GM23338 (cell line): ENCODE results near the gene FICD. TPM values are rescaled to one million over a fixed set of nuclear protein-coding genes. Genes with fewer than 3 reads are reported as not detected.

Source experiments
- ATAC-seq: fragments of 200-7000 bp; cut with Tn5 transposase; 3 replicates; pipeline ENCODE4 v1.9.1; 2020
- DNase-seq: peaks from one replicate; pipeline ENCODE4 v3.0.0-alpha.2; 2015; ENCODE audit warnings: low spot score
- H2AFZ ChIP-seq: fragments of 200-600 bp; sonication (generic); 2 replicates; pipeline ENCODE4 v1.8.0; 2016; ENCODE audit warnings: antibody characterized with exemption, mild to moderate bottlenecking, moderate library complexity
- H3F3A ChIP-seq: fragments of 200-600 bp; sonication (generic); replicated peaks from 2 replicates; pipeline ENCODE4 v1.8.0; 2017; ENCODE audit warnings: antibody characterized with exemption, mixed run types, low read depth
- H3K27ac ChIP-seq: fragments of 200-600 bp; sonication (generic); 2 replicates; pipeline ENCODE4 v1.6.1; 2016; ENCODE audit warnings: low read depth
- H3K27me3 ChIP-seq: fragments of 200-600 bp; sonication (generic); 2 replicates; pipeline ENCODE4 v1.8.0; 2016; ENCODE audit warnings: mild to moderate bottlenecking, mixed run types, moderate library complexity; ENCODE audit not compliant: insufficient read depth
- H3K36me3 ChIP-seq: fragments of 200-600 bp; sonication (generic); 2 replicates; pipeline ENCODE4 v1.8.0; 2016; ENCODE audit warnings: mild to moderate bottlenecking; ENCODE audit not compliant: insufficient read depth
- H3K4me1 ChIP-seq: fragments of 200-600 bp; sonication (generic); 2 replicates; pipeline ENCODE4 v1.8.0; 2016; ENCODE audit warnings: mild to moderate bottlenecking, moderate library complexity; ENCODE audit not compliant: insufficient read depth
- H3K4me2 ChIP-seq: fragments of 200-600 bp; sonication (generic); 2 replicates; pipeline ENCODE4 v1.7.1; 2017; ENCODE audit warnings: mixed run types
- H3K4me3 ChIP-seq: fragments of 200-600 bp; sonication (generic); 2 replicates; pipeline ENCODE4 v1.6.1; 2016; ENCODE audit warnings: mixed run types
- H3K79me2 ChIP-seq: fragments of 200-600 bp; sonication (generic); replicated peaks from 2 replicates; pipeline ENCODE4 v1.8.0; 2017; ENCODE audit warnings: mild to moderate bottlenecking; ENCODE audit not compliant: insufficient read depth
- H3K9me2 ChIP-seq: fragments of 200-600 bp; sonication (generic); 2 replicates; pipeline ENCODE4 v1.8.0; 2017; ENCODE audit not compliant: insufficient read depth
- H4K20me1 ChIP-seq: fragments of 200-600 bp; sonication (generic); replicated peaks from 2 replicates; pipeline ENCODE4 v1.8.0; 2017; ENCODE audit warnings: mild to moderate bottlenecking; ENCODE audit not compliant: insufficient read depth
- H3K27ac Mint-ChIP-seq: 2 replicates; pipeline ENCODE4 v1.8.0; 2020; ENCODE audit warnings: inconsistent platforms, mild to moderate bottlenecking, moderate library complexity, mixed read lengths
- H3K27me3 Mint-ChIP-seq: 3 replicates; pipeline ENCODE4 v1.8.0; 2022; ENCODE audit warnings: low read depth, mild to moderate bottlenecking, moderate library complexity, mixed read lengths, inconsistent platforms; ENCODE audit not compliant: insufficient read depth, poor library complexity
- H3K36me3 Mint-ChIP-seq: 3 replicates; pipeline ENCODE4 v1.8.0; 2021; ENCODE audit warnings: low read depth, mild to moderate bottlenecking, inconsistent platforms, moderate library complexity, mixed read lengths
- H3K4me1 Mint-ChIP-seq: 3 replicates; pipeline ENCODE4 v1.8.0; 2020; ENCODE audit warnings: mild to moderate bottlenecking, inconsistent platforms, mixed read lengths
- H3K4me3 Mint-ChIP-seq: 3 replicates; pipeline ENCODE4 v1.8.0; 2021; ENCODE audit warnings: moderate library complexity, mild to moderate bottlenecking, inconsistent platforms, mixed read lengths
- H3K9me3 Mint-ChIP-seq: 3 replicates; pipeline ENCODE4 v1.8.0; 2020; ENCODE audit warnings: moderate library complexity, mild to moderate bottlenecking, inconsistent platforms, mixed read lengths
- NANOG ChIP-seq: IDR thresholded peaks from 2 replicates; pipeline ENCODE4 v1.6.1; 2016; ENCODE audit warnings: antibody characterized with exemption, borderline replicate concordance
- POLR2AphosphoS5 ChIP-seq: IDR thresholded peaks from 2 replicates; pipeline ENCODE4 v1.6.1; 2016; ENCODE audit warnings: antibody characterized with exemption, low read depth
- STAT1 ChIP-seq: IDR thresholded peaks from one replicate; pipeline ENCODE4 v1.6.1; 2016; ENCODE audit warnings: antibody characterized with exemption; ENCODE audit not compliant: unreplicated experiment
- ZNF462 ChIP-seq: fragments of 250-450 bp; sonication (Bioruptor Pico); IDR thresholded peaks from 2 replicates; pipeline ENCODE4 v1.5.0; 2020; ENCODE audit warnings: mild to moderate bottlenecking, moderate library complexity
- polyA plus RNA-seq: library from polyadenylated mRNA; unstranded; fragments of >200 nt; fragmentation: Nextera tagmentation; extraction: Ambion mirVana; gene quantifications from 2 replicates; pipeline ENCODE4 v1.2.1, GENCODE V29; 2016
- total RNA-seq: library from RNA; depleted of rRNA; stranded (reverse); fragments of >200 nt; shearing (Covaris generic); gene quantifications from 2 replicates; pipeline ENCODE4 v1.2.3, GENCODE V29; 2014
- TF ChIP-seq, protein P1 (sequence below): IDR thresholded peaks from one replicate; pipeline ENCODE4 v1.6.1; 2018; ENCODE audit warnings: antibody characterized with exemption; ENCODE audit not compliant: unreplicated experiment
- TF ChIP-seq, protein P2 (sequence below): IDR thresholded peaks from 2 replicates; pipeline ENCODE4 v1.6.1; 2016; ENCODE audit warnings: antibody characterized with exemption

FICD gene
- total and polyA plus RNA-seq, 2 experiments from 2014 or later = 4.9 to 5.3 TPM

DNA sequence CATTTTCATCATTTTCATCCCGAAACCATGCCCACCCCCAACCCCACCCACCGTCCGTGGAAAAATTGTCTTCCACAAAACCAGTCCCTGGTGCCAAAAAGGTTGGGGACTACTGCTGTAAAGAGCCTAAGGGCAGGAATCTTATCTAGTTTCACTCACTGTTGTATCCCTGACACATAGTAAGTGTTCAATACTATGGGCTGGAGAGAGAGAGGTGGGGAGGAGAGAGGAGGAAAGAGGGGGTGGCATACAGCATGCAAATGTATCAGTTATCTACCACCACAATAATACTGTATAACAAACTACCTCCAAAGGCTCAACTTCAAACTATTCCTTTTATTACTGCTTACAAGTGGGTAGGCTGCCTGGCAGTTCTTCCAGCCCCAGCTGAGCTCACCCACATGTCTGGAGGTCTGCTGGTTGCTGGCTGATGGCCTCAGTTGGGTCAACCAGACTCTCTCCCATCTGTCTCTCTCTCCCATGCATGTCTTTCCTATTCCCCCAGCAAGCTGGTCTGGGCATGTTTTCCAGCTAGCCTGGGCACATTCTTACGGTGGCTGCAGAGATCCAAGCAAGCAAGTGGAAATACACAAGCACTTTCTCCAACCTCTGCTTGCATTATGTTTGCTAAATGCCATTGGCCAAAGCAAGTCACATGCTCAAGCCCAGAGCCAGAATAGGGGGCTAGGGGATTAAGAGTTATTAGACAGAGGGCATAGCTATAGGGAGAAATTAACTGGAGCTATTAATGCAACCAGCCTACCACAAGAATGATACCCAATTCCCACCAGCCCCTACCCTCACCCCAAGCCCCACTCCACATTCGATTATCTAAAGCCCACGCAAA, 31.6 kb upstream of the FICD start:
- Histone ChIP-seq H3K4me1 (peaks cover 6% of the 10 kb centered on the region; the same call in 1 of the 2 replicates), H2AFZ (peak overlapping the region; percentile 43; the same call in 1 of the 2 replicates), H3K27me3 (no peaks in the 10 kb centered on the region), H4K20me1 (no peaks in the 10 kb centered on the region), H3K36me3 (no peaks in the 10 kb centered on the region), H3K4me3 (no peak overlapping the region), H3F3A (no peaks in the 10 kb centered on the region), H3K9me2 (no peaks in the 10 kb centered on the region; the same call in 1 of the 2 replicates), H3K27ac (no peak overlapping the region), H3K4me2 (0 out of 2 replicates have a peak overlapping the region, but pooled peaks have one; percentile 26), H3K79me2 (no peaks in the 10 kb centered on the region)
- ATAC-seq = no peak; the same call in 2 of the 3 replicates
- H3K4me1 Mint-ChIP-seq = peaks cover 10% of the 10 kb centered on the region
- no peaks in the 10 kb centered on the region for H3K27me3 Mint-ChIP-seq
- TF ChIP-seq ZNF462 (CRISPR knock-in tag) = no peak
- TF ChIP-seq, protein P1, sequence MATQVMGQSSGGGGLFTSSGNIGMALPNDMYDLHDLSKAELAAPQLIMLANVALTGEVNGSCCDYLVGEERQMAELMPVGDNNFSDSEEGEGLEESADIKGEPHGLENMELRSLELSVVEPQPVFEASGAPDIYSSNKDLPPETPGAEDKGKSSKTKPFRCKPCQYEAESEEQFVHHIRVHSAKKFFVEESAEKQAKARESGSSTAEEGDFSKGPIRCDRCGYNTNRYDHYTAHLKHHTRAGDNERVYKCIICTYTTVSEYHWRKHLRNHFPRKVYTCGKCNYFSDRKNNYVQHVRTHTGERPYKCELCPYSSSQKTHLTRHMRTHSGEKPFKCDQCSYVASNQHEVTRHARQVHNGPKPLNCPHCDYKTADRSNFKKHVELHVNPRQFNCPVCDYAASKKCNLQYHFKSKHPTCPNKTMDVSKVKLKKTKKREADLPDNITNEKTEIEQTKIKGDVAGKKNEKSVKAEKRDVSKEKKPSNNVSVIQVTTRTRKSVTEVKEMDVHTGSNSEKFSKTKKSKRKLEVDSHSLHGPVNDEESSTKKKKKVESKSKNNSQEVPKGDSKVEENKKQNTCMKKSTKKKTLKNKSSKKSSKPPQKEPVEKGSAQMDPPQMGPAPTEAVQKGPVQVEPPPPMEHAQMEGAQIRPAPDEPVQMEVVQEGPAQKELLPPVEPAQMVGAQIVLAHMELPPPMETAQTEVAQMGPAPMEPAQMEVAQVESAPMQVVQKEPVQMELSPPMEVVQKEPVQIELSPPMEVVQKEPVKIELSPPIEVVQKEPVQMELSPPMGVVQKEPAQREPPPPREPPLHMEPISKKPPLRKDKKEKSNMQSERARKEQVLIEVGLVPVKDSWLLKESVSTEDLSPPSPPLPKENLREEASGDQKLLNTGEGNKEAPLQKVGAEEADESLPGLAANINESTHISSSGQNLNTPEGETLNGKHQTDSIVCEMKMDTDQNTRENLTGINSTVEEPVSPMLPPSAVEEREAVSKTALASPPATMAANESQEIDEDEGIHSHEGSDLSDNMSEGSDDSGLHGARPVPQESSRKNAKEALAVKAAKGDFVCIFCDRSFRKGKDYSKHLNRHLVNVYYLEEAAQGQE = no peak
- TF ChIP-seq, protein P2, sequence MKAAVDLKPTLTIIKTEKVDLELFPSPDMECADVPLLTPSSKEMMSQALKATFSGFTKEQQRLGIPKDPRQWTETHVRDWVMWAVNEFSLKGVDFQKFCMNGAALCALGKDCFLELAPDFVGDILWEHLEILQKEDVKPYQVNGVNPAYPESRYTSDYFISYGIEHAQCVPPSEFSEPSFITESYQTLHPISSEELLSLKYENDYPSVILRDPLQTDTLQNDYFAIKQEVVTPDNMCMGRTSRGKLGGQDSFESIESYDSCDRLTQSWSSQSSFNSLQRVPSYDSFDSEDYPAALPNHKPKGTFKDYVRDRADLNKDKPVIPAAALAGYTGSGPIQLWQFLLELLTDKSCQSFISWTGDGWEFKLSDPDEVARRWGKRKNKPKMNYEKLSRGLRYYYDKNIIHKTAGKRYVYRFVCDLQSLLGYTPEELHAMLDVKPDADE = no peak
- TF ChIP-seq STAT1 = no peak
- no peak for TF ChIP-seq POLR2AphosphoS5
- TF ChIP-seq NANOG = no peak
- no peak overlapping the region for H3K4me3 Mint-ChIP-seq
- H3K9me3 Mint-ChIP-seq = peaks cover 17% of the 10 kb centered on the region
- H3K36me3 Mint-ChIP-seq = peaks cover 2% of the 10 kb centered on the region; the same call in 1 of the 3 replicates
- no peak for DNase-seq
- no peak overlapping the region; the same call in 1 of the 2 replicates for H3K27ac Mint-ChIP-seq
